ENCODE data around the gene EPHA5.

Gene EPHA5

DNA sequence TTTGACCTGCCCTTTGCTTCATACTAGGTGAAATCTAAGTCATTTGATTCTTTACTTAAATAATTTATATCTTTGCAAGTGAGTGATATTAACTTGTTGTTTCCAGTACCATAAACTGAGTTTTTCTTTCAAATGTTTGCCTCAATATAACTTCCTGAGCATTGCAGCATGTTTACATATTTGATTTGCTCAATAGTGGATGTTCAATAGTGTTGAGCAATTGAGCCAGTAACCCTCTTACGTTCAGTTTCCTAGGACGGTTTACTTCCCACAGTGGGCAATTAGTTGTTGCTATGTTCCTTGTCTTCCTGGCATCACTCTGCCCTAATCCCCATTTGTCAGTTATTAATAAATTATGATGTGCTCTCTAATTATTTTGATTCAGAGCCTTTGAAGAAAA is 278.5 kb downstream of the EPHA5 start:
- H3K4me3 ChIP-seq (replicated peaks; ENCODE audit: low read depth, low read length) = no peak overlapping the region
- DNase-seq (ENCODE audit: extremely low read depth, insufficient read length) = no peak
- TF ChIP-seq, protein P1, sequence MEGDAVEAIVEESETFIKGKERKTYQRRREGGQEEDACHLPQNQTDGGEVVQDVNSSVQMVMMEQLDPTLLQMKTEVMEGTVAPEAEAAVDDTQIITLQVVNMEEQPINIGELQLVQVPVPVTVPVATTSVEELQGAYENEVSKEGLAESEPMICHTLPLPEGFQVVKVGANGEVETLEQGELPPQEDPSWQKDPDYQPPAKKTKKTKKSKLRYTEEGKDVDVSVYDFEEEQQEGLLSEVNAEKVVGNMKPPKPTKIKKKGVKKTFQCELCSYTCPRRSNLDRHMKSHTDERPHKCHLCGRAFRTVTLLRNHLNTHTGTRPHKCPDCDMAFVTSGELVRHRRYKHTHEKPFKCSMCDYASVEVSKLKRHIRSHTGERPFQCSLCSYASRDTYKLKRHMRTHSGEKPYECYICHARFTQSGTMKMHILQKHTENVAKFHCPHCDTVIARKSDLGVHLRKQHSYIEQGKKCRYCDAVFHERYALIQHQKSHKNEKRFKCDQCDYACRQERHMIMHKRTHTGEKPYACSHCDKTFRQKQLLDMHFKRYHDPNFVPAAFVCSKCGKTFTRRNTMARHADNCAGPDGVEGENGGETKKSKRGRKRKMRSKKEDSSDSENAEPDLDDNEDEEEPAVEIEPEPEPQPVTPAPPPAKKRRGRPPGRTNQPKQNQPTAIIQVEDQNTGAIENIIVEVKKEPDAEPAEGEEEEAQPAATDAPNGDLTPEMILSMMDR (IDR thresholded peaks at IDR 0.05; ENCODE audit: insufficient read depth, low read length, poor library complexity, severe bottlenecking) = no peak
- H3K36me3 ChIP-seq (ENCODE audit: control insufficient read depth, insufficient read depth, low read length) = no peaks in the 10 kb centered on the region
- no peaks in the 10 kb centered on the region for H3K27me3 ChIP-seq (replicated peaks; ENCODE audit: control insufficient read depth, insufficient read depth, low read length)

DNA sequence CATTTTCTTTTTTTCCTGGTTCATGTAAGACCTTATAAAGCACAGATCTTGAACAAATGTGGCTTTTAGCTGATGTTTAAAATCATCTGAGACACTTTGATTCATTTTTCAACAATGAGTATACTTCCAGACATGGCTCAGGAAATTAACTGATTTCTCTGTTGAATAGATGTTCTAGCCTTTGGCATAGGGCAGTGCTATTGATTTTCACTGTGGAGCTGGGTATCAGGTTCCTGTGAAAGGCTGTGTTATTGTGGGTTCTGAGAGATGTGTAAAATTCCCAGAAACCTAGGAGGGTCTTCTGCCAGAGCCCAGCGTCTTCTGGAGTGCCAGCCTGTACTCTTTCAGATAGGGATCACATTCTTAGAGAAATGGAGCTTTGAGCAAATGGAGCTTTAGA is 278.9 kb downstream of the EPHA5 start:
- TF ChIP-seq, protein P1 (IDR thresholded peaks at IDR 0.05; ENCODE audit: insufficient read depth, low read length, poor library complexity, severe bottlenecking) = no peak
- Histone ChIP-seq H3K4me3 (replicated peaks; ENCODE audit: low read depth, low read length) (no peak overlapping the region), H3K36me3 (ENCODE audit: control insufficient read depth, insufficient read depth, low read length) (no peaks in the 10 kb centered on the region), H3K27me3 (replicated peaks; ENCODE audit: control insufficient read depth, insufficient read depth, low read length) (no peaks in the 10 kb centered on the region)
- DNase-seq (ENCODE audit: extremely low read depth, insufficient read length) = no peak

- H3K4me3 ChIP-seq (replicated peaks; ENCODE audit: low read depth, low read length) = no peak overlapping the region
- DNase-seq (ENCODE audit: extremely low read depth, insufficient read length) = no peak
- no peaks in the 10 kb centered on the region for H3K36me3 ChIP-seq (ENCODE audit: control insufficient read depth, insufficient read depth, low read length)
- H3K27me3 ChIP-seq (replicated peaks; ENCODE audit: control insufficient read depth, insufficient read depth, low read length) = no peaks in the 10 kb centered on the region
- TF ChIP-seq, protein P1 (IDR thresholded peaks at IDR 0.05; ENCODE audit: insufficient read depth, low read length, poor library complexity, severe bottlenecking) = no peak
Measured at GRCh38 chr4:65386927-65387326, 283.4 kb downstream of the EPHA5 start.

- Histone ChIP-seq H3K36me3 (ENCODE audit: control insufficient read depth, insufficient read depth, low read length) (no peaks in the 10 kb centered on the region), H3K4me3 (replicated peaks; ENCODE audit: low read depth, low read length) (no peak overlapping the region), H3K27me3 (replicated peaks; ENCODE audit: control insufficient read depth, insufficient read depth, low read length) (no peaks in the 10 kb centered on the region)
- DNase-seq (ENCODE audit: extremely low read depth, insufficient read length) = no peak
- TF ChIP-seq, protein P1 (IDR thresholded peaks at IDR 0.05; ENCODE audit: insufficient read depth, low read length, poor library complexity, severe bottlenecking) = no peak
Measured at GRCh38 chr4:65383589-65384305, 286.5 kb downstream of the EPHA5 start.

DNA sequence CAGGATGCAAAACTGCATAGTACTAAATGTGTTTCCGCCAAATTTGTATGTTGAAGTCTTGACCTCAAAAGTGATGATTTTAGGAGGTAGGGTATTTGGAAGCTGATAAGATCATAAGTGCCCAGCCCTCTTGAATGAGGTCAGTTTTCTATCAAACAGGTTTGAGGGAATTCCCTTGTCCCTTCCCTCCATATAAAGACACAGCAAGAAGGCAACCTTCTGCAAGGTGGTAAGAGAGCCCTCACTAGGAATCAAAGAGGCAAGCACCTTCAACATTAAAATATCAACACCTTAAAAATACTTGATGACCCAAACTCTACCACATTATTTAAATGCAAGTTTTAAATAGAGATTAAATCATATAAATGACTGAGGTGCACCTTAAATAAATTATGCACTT is 288.6 kb downstream of the EPHA5 start:
- DNase-seq (ENCODE audit: extremely low read depth, insufficient read length) = no peak
- no peaks in the 10 kb centered on the region for H3K27me3 ChIP-seq (replicated peaks; ENCODE audit: control insufficient read depth, insufficient read depth, low read length)
- TF ChIP-seq, protein P1 (IDR thresholded peaks at IDR 0.05; ENCODE audit: insufficient read depth, low read length, poor library complexity, severe bottlenecking) = no peak
- H3K4me3 ChIP-seq (replicated peaks; ENCODE audit: low read depth, low read length) = no peak overlapping the region
- H3K36me3 ChIP-seq (ENCODE audit: control insufficient read depth, insufficient read depth, low read length) = no peaks in the 10 kb centered on the region

- Histone ChIP-seq H3K4me3 (replicated peaks; ENCODE audit: low read depth, low read length) (no peak overlapping the region), H3K27me3 (replicated peaks; ENCODE audit: control insufficient read depth, insufficient read depth, low read length) (no peaks in the 10 kb centered on the region), H3K36me3 (ENCODE audit: control insufficient read depth, insufficient read depth, low read length) (no peaks in the 10 kb centered on the region)
- no peak for DNase-seq (ENCODE audit: extremely low read depth, insufficient read length)
- TF ChIP-seq, protein P1 (IDR thresholded peaks at IDR 0.05; ENCODE audit: insufficient read depth, low read length, poor library complexity, severe bottlenecking) = no peak
Measured at GRCh38 chr4:65370709-65371108, 299.6 kb downstream of the EPHA5 start.

All from GM06990 (cell line).